Mucosa of descending colon (tissue), 3 donors: ENCODE measurements around the gene DNAJA2. TPM values are rescaled to one million over a fixed set of nuclear protein-coding genes. Genes with fewer than 3 reads are reported as not detected.

ENCODE experiments used
- ATAC-seq: fragments of 200-7000 bp; cut with Tn5 transposase; one replicate; pipeline ENCODE4 v1.9.1; 2020; ENCODE audit warnings: mild to moderate bottlenecking, moderate library complexity
- DNase-seq, 3 donors: peaks; one replicate each; pipeline ENCODE4 v3.0.0-alpha.2; 2020
- H3K36me3 ChIP-seq: fragments of 200-600 bp; one replicate; pipeline ENCODE4 v1.8.0; 2021; ENCODE audit warnings: low read depth, mild to moderate bottlenecking
- H3K4me1 ChIP-seq: fragments of 200-600 bp; one replicate; pipeline ENCODE4 v1.8.0; 2021; ENCODE audit warnings: low read depth, mild to moderate bottlenecking
- H3K4me3 ChIP-seq: fragments of 200-600 bp; one replicate; pipeline ENCODE4 v1.8.0; 2021; ENCODE audit warnings: mild to moderate bottlenecking
- H3K9me3 ChIP-seq: fragments of 200-600 bp; one replicate; pipeline ENCODE4 v1.8.0; 2021; ENCODE audit warnings: mild to moderate bottlenecking
- intact Hi-C, 2 donors: fragments of 100-400 bp; cut with DNase I in 1 of 2; cut with micrococcal nuclease in 1 of 2; formaldehyde crosslinking; loops; one replicate each; pipeline versions ENCODE4 v1.11.0 to v1.11.1; 2022; cut with DNase I, micrococcal nuclease
- total RNA-seq, 3 donors: library from RNA; stranded (reverse); fragmentation: NEBNext Ultra II Directional in 2 of 3; extraction: Animal tissue kit (Norgen Biotek cat#: 25700) in 2 of 3; gene quantifications; one replicate each; pipeline versions ENCODE4 v1.2.1 to v1.2.4, GENCODE V29; 2021 to 2023
- TF ChIP-seq, protein P1 (sequence below): fragments of 200-600 bp; IDR thresholded peaks from one replicate; pipeline ENCODE4 v1.8.0; 2022; ENCODE audit warnings: antibody characterized with exemption, mild to moderate bottlenecking
- donor health status: DM: no; HTN: no; CAD: no; lungs with moderate emphysema.
- donor health status: DM: no; HTN: no; CAD: no.
- donor health status: DM: no; HTN: yes; CAD: no.

The DNAJA2 gene
- total RNA-seq, 3 donors from 2014 or later = 55.5 to 74.7 (median 59.6) TPM

- ATAC-seq (no peak), DNase-seq (peak in 1 of 3 donors; percentile 17)
- Histone ChIP-seq H3K9me3 (no peaks in the 10 kb centered on the region), H3K4me1 (peaks cover 17% of the 10 kb centered on the region), H3K4me3 (no peak overlapping the region), H3K36me3 (no peaks in the 10 kb centered on the region)
- intact Hi-C loops = no loop called here
- TF ChIP-seq, protein P1, sequence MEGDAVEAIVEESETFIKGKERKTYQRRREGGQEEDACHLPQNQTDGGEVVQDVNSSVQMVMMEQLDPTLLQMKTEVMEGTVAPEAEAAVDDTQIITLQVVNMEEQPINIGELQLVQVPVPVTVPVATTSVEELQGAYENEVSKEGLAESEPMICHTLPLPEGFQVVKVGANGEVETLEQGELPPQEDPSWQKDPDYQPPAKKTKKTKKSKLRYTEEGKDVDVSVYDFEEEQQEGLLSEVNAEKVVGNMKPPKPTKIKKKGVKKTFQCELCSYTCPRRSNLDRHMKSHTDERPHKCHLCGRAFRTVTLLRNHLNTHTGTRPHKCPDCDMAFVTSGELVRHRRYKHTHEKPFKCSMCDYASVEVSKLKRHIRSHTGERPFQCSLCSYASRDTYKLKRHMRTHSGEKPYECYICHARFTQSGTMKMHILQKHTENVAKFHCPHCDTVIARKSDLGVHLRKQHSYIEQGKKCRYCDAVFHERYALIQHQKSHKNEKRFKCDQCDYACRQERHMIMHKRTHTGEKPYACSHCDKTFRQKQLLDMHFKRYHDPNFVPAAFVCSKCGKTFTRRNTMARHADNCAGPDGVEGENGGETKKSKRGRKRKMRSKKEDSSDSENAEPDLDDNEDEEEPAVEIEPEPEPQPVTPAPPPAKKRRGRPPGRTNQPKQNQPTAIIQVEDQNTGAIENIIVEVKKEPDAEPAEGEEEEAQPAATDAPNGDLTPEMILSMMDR = no peak
Observed at GRCh38 chr16:46974352-46974751, 878 bp upstream of the DNAJA2 start.

GRCh38 chr16:46973996-46974324 is 486 bp upstream of the DNAJA2 start:
- ATAC-seq = no peak
- TF ChIP-seq, protein P1 = no peak
- peaks cover 17% of the 10 kb centered on the region for H3K4me1 ChIP-seq

GRCh38 chr16:46972429-46973206 is 856 bp downstream of the DNAJA2 start:
- H3K4me3 ChIP-seq = peak overlapping the region; percentile 96
- DNase-seq (peak in 2 of 3 donors; percentile 53 to 74), ATAC-seq (peak; percentile 56)
- H3K36me3 ChIP-seq = peaks cover 5% of the 10 kb centered on the region
- no peaks in the 10 kb centered on the region for H3K9me3 ChIP-seq
- TF ChIP-seq, protein P1 = no peak
- intact Hi-C loops = no loop called here
- H3K4me1 ChIP-seq = peaks cover 17% of the 10 kb centered on the region

More at GRCh38 chr16:46973996-46974324, 486 bp upstream of the DNAJA2 start:
- peak overlapping the region; percentile 96 for H3K4me3 ChIP-seq
- intact Hi-C loops = no loop called here
- DNase-seq = no peak
- no peaks in the 10 kb centered on the region for H3K9me3 ChIP-seq
- H3K36me3 ChIP-seq = no peaks in the 10 kb centered on the region

DNA sequence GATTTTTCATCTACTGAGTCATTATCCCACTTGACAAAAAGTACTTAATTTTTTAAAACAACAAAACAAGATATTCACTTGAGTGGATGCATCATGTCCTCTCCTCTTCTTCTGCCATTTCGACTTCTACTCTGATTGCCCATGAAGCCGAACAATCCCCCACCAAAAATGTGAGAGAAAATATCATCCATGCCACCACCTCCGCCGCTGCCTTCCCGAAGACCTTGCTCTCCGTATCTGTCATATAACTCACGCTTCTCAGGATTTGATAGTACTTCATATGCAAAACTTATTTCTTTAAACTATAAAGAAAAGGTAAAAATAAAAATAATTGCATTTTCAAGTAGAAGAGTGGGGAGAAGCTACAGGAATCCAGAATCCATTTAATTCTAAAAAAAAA is 2.2 kb downstream of the DNAJA2 start:
- DNase-seq (no peak), ATAC-seq (no peak)
- Histone ChIP-seq H3K4me3 (no peak overlapping the region), H3K36me3 (peaks cover 17% of the 10 kb centered on the region), H3K4me1 (peaks cover 17% of the 10 kb centered on the region), H3K9me3 (no peaks in the 10 kb centered on the region)
- intact Hi-C loops = no loop called here
- TF ChIP-seq, protein P1 = no peak

DNA sequence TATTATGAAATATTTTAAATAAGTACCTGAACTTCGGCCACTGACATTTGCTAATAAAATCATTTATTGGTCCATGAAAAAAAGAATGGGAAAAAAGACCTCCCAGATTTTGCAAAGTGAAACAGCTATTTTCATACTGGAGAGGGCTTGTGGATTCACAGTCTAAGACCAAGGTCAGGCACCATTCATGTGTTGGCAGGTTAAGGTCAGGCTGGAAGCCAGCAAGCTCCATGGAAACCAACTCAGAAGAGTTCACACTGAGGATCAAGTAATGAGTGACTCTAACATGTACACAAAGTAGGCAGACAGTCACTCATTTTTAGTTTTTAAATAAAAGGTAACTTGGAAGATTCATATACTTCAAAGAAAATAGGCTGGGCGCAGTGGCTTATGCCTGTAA is 3.4 kb downstream of the DNAJA2 start:
- Histone ChIP-seq H3K4me1 (peaks cover 17% of the 10 kb centered on the region), H3K36me3 (peaks cover 21% of the 10 kb centered on the region), H3K4me3 (no peak overlapping the region), H3K9me3 (no peaks in the 10 kb centered on the region)
- DNase-seq (no peak), ATAC-seq (no peak)
- intact Hi-C loops = no loop called here
- TF ChIP-seq, protein P1 = no peak

DNA sequence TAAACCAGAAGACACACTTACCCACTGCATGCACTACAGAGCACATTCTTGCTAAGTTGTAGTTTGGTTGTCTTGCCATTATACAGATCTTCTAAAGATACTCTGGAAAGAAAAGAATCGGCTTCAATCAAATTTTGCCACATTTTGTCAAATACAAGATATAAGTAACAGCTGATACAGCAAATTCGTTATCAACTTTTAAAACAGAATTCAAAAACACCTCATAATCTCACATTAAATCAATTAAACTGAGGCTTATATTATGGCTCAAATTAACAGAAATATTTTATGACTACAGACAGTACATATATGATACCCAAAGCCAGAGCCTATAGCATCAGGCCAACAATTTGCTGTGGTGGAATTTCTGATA is 5.4 kb downstream of the DNAJA2 start:
- H3K4me1 ChIP-seq = peaks cover 17% of the 10 kb centered on the region

More for the DNA sequence above, 5.4 kb downstream of the DNAJA2 start:
- Histone ChIP-seq H3K4me3 (no peak overlapping the region), H3K9me3 (no peaks in the 10 kb centered on the region), H3K36me3 (peaks cover 21% of the 10 kb centered on the region)
- intact Hi-C loops = no loop called here
- DNase-seq = no peak
- ATAC-seq = no peak
- TF ChIP-seq, protein P1 = no peak
